NCI-H1694 treated with DMSO at 0.1 percent for 48 hours (cell line): ENCODE results near the gene EPC2.

Source experiments
- DNase-seq: peaks from one replicate; lab custom pipeline; 2025; lab: John Stamatoyannopoulos, UW

The EPC2 gene

GRCh38 chr2:148643998-148644882, at the start of gene EPC2:
Gene EPC2 (plus strand): TSS chr2:148644751. CDS start chr2:148645018, 267 bp downstream.
- DNase-seq = peak; percentile 59

GRCh38 chr2:148596018-148596417, 48.5 kb upstream of the EPC2 start:
- DNase-seq = no peak

GRCh38 chr2:148599109-148599991, 45.2 kb upstream of the EPC2 start:
- no peak for DNase-seq

- DNase-seq = no peak
Measured at GRCh38 chr2:148602885-148603561, 41.5 kb upstream of the EPC2 start.

GRCh38 chr2:148603562-148603920, 41.0 kb upstream of the EPC2 start:
- no peak for DNase-seq

GRCh38 chr2:148604927-148605326, 39.6 kb upstream of the EPC2 start:
- DNase-seq = no peak

GRCh38 chr2:148607566-148607965, 37.0 kb upstream of the EPC2 start:
- no peak for DNase-seq

- DNase-seq = no peak
Measured at GRCh38 chr2:148613231-148614013, 31.1 kb upstream of the EPC2 start.

GRCh38 chr2:148614014-148614321, 30.6 kb upstream of the EPC2 start:
- no peak for DNase-seq

- no peak for DNase-seq
Measured at GRCh38 chr2:148614322-148615049, 30.1 kb upstream of the EPC2 start.

GRCh38 chr2:148615381-148615841, 29.1 kb upstream of the EPC2 start:
- no peak for DNase-seq

- DNase-seq = no peak
Measured at GRCh38 chr2:148616662-148617061, 27.9 kb upstream of the EPC2 start.

- DNase-seq = no peak
Measured at GRCh38 chr2:148617219-148617618, 27.3 kb upstream of the EPC2 start.

- no peak for DNase-seq
Measured at GRCh38 chr2:148619560-148620195, 24.9 kb upstream of the EPC2 start.

- DNase-seq = peak; percentile 73
Measured at GRCh38 chr2:148622366-148622765, 22.2 kb upstream of the EPC2 start.

- DNase-seq = no peak
Measured at GRCh38 chr2:148623086-148623485, 21.5 kb upstream of the EPC2 start.

GRCh38 chr2:148627224-148627623, 17.3 kb upstream of the EPC2 start:
- DNase-seq = no peak

- no peak for DNase-seq
Measured at GRCh38 chr2:148634749-148635148, 9.8 kb upstream of the EPC2 start.

- DNase-seq = no peak
Measured at GRCh38 chr2:148638543-148638942, 6.0 kb upstream of the EPC2 start.

GRCh38 chr2:148640767-148641166, 3.8 kb upstream of the EPC2 start:
- peak; percentile 69 for DNase-seq
